ENCODE measurements around the gene FBN3. TPM values are rescaled to one million over a fixed set of nuclear protein-coding genes. Genes with fewer than 3 reads are reported as not detected.

The FBN3 gene
- total RNA-seq, 1 donor from 2014 or later, result not detected

GRCh38 chr19:8146877-8147581 lies 2.4 kb downstream of the FBN3 start:
- no peaks in the 10 kb centered on the region for H3K36me3 ChIP-seq
- H3K27ac ChIP-seq, result no peak overlapping the region
- H3K4me3 ChIP-seq, result no peak overlapping the region
- no peak for TF ChIP-seq CTCF (IDR thresholded peaks at IDR 0.05)
- peaks cover 11% of the 10 kb centered on the region for H3K27me3 ChIP-seq
- H3K4me1 ChIP-seq, result peaks cover 0 to 5% of the 10 kb centered on the region in 2 donors
- H3K9me3 ChIP-seq, result no peaks in the 10 kb centered on the region
- DNase-seq (ENCODE audit: low spot score in 2 of 2), result no peak
- intact Hi-C loops (cut with DNase I), result no loop called here

GRCh38 chr19:8144273-8144995 lies 5.0 kb downstream of the FBN3 start:
- no peak for DNase-seq (ENCODE audit: low spot score in 2 of 2)
- no peaks in the 10 kb centered on the region for H3K9me3 ChIP-seq

GRCh38 chr19:8143041-8143440 lies 6.4 kb downstream of the FBN3 start:
- no peak for TF ChIP-seq CTCF (IDR thresholded peaks at IDR 0.05)
- no peaks in the 10 kb centered on the region for H3K9me3 ChIP-seq
- H3K36me3 ChIP-seq, result no peaks in the 10 kb centered on the region
- no peak overlapping the region for H3K4me3 ChIP-seq
- no peaks in the 10 kb centered on the region for H3K4me1 ChIP-seq
- DNase-seq (ENCODE audit: low spot score in 2 of 2), result no peak
- no peak overlapping the region for H3K27ac ChIP-seq
- intact Hi-C loops (cut with DNase I), result no loop called here
- H3K27me3 ChIP-seq, result no peaks in the 10 kb centered on the region

More at GRCh38 chr19:8144273-8144995, 5.0 kb downstream of the FBN3 start:
- TF ChIP-seq CTCF (IDR thresholded peaks at IDR 0.05), result no peak
- H3K27me3 ChIP-seq, result peaks cover 10% of the 10 kb centered on the region
- no peaks in the 10 kb centered on the region for H3K36me3 ChIP-seq
- H3K27ac ChIP-seq, result no peak overlapping the region
- intact Hi-C loops (cut with DNase I), result no loop called here
- H3K4me1 ChIP-seq, result peaks cover 0 to 5% of the 10 kb centered on the region in 2 donors
- H3K4me3 ChIP-seq, result no peak overlapping the region

- intact Hi-C loops (cut with DNase I), result no loop called here
- Histone ChIP-seq H3K27me3 (no peaks in the 10 kb centered on the region), H3K36me3 (no peaks in the 10 kb centered on the region), H3K9me3 (no peaks in the 10 kb centered on the region), H3K4me1 (no peaks in the 10 kb centered on the region), H3K4me3 (no peak overlapping the region), H3K27ac (no peak overlapping the region)
- DNase-seq (ENCODE audit: low spot score in 2 of 2), result no peak
- no peak for TF ChIP-seq CTCF (IDR thresholded peaks at IDR 0.05)
These were observed 6.9 kb downstream of the FBN3 start for GRCh38 chr19:8142513-8142900.

- no peaks in the 10 kb centered on the region for H3K4me1 ChIP-seq
- H3K27me3 ChIP-seq, result no peaks in the 10 kb centered on the region
- H3K27ac ChIP-seq, result no peak overlapping the region
- TF ChIP-seq CTCF (IDR thresholded peaks at IDR 0.05), result no peak
- no peaks in the 10 kb centered on the region for H3K36me3 ChIP-seq
- H3K9me3 ChIP-seq, result no peaks in the 10 kb centered on the region
- DNase-seq (ENCODE audit: low spot score in 2 of 2), result no peak
- H3K4me3 ChIP-seq, result no peak overlapping the region
- intact Hi-C loops (cut with DNase I), result no loop called here
These were observed 7.5 kb downstream of the FBN3 start for GRCh38 chr19:8141726-8142512.
